Measurements from ENCODE around the gene RHAG.

DNA sequence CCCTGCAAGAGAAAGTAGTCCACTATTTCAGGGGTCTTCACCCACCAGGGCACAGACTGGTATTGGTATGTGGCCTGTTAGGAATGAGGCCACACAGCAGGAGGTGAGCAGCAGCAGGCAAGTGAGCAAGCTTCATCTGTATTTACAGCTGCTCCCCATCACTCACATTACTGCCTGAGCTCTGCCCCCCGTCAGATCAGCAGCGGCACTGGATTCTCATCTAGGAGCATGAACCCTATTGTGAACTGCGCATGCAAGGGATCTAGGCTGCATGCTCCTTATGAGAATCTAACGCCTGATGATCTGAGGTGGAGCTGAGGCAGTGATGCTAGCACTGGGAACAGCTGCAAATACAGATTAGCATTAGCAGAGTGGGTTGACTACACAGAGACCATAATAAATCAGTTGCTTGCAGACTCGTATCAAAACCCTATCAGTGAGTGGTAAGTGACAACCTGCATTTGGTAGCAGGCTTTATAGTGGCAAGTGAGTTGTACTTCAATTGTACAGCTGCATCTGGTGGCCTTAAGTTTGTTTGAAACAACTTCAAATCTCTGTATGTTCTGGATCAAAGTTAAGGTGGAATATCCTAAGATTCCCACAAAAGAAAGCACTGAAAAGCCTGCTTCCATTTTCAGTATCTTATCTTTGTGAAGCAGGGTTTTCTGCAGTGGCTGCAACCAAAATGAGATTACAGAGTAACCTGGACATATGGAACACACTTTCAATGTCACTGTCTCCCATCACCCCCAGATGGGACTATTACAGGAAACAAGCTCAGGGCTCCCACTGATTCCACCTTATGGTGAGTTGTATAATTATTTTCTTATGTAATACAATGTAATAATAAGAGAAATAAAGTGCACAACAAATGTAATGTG lies 73.4 kb downstream of the RHAG start:
- TF ChIP-seq EZH2 (optimal IDR thresholded peaks at IDR 0.05; ENCODE audit: low read depth, low read length) (no peak), CTCF (IDR thresholded peaks at IDR 0.05; ENCODE audit: low read length) (no peak)
